Measurements from ENCODE around the gene ANKRD45.
"Not testable (repeated sequence)": the region's sequence is repeated elsewhere in the genome, so short reads cannot be mapped to it uniquely, and the experiment has no call there.

ANKRD45 gene

GRCh38 chr1:173669491-173669941 is at the start of gene ANKRD45:
Gene ANKRD45 (minus strand): TSS chr1:173669851. CDS start chr1:173659418, 10,433 bp downstream.
- no peak for DNase-seq (ENCODE audit: low read depth in 1 of 2, low spot score in 1 of 2)

- no peak for DNase-seq (ENCODE audit: low read depth in 1 of 2, low spot score in 1 of 2)
These were observed 47.6 kb upstream of the ANKRD45 start for GRCh38 chr1:173717238-173717637.

GRCh38 chr1:173715538-173715844 is 45.8 kb upstream of the ANKRD45 start:
- no peak for DNase-seq (ENCODE audit: low read depth in 1 of 2, low spot score in 1 of 2)

GRCh38 chr1:173714759-173715537 is 45.3 kb upstream of the ANKRD45 start, which contains the start of gene KLHL20:
Gene KLHL20 (plus strand): TSS chr1:173714981. CDS start chr1:173716044, 1,063 bp downstream.
- DNase-seq (ENCODE audit: low read depth in 1 of 2, low spot score in 1 of 2) = peak; percentile 72 to 86

GRCh38 chr1:173714441-173714758 is 44.7 kb upstream of the ANKRD45 start:
- DNase-seq (ENCODE audit: low read depth in 1 of 2, low spot score in 1 of 2) = no peak

GRCh38 chr1:173708787-173709186 is 39.1 kb upstream of the ANKRD45 start:
- DNase-seq (ENCODE audit: low read depth in 1 of 2, low spot score in 1 of 2) = no peak

- no peak for DNase-seq (ENCODE audit: low read depth in 1 of 2, low spot score in 1 of 2)
These were observed 35.5 kb upstream of the ANKRD45 start for GRCh38 chr1:173705117-173705516.

GRCh38 chr1:173702736-173703135 is 33.1 kb upstream of the ANKRD45 start:
- no peak for DNase-seq (ENCODE audit: low read depth in 1 of 2, low spot score in 1 of 2)

GRCh38 chr1:173701299-173701698 is 31.6 kb upstream of the ANKRD45 start:
- not testable (repeated sequence) for DNase-seq (ENCODE audit: low read depth in 1 of 2, low spot score in 1 of 2)

GRCh38 chr1:173693238-173693637 is 23.6 kb upstream of the ANKRD45 start:
- no peak for DNase-seq (ENCODE audit: low read depth in 1 of 2, low spot score in 1 of 2)

GRCh38 chr1:173688300-173688699 is 18.6 kb upstream of the ANKRD45 start:
- no peak for DNase-seq (ENCODE audit: low read depth in 1 of 2, low spot score in 1 of 2)

- not testable (repeated sequence) for DNase-seq (ENCODE audit: low read depth in 1 of 2, low spot score in 1 of 2)
These were observed 15.5 kb upstream of the ANKRD45 start for GRCh38 chr1:173685121-173685520.

GRCh38 chr1:173683838-173684237 is 14.2 kb upstream of the ANKRD45 start:
- DNase-seq (ENCODE audit: low read depth in 1 of 2, low spot score in 1 of 2) = not testable (repeated sequence)

- DNase-seq (ENCODE audit: low read depth in 1 of 2, low spot score in 1 of 2) = no peak
These were observed 12.5 kb upstream of the ANKRD45 start for GRCh38 chr1:173682184-173682583.

GRCh38 chr1:173680152-173680551 is 10.5 kb upstream of the ANKRD45 start:
- DNase-seq (ENCODE audit: low read depth in 1 of 2, low spot score in 1 of 2) = not testable (repeated sequence)

- DNase-seq (ENCODE audit: low read depth in 1 of 2, low spot score in 1 of 2) = not testable (repeated sequence)
These were observed 4.8 kb upstream of the ANKRD45 start for GRCh38 chr1:173674496-173674895.

- DNase-seq (ENCODE audit: low read depth in 1 of 2, low spot score in 1 of 2) = no peak
These were observed 3.0 kb downstream of the ANKRD45 start for GRCh38 chr1:173666646-173667045.

- no peak for DNase-seq (ENCODE audit: low read depth in 1 of 2, low spot score in 1 of 2)
These were observed 6.5 kb downstream of the ANKRD45 start for GRCh38 chr1:173663159-173663558.

GRCh38 chr1:173661763-173662162 is 7.9 kb downstream of the ANKRD45 start:
- no peak for DNase-seq (ENCODE audit: low read depth in 1 of 2, low spot score in 1 of 2)

GRCh38 chr1:173661271-173661670 is 8.4 kb downstream of the ANKRD45 start:
- DNase-seq (ENCODE audit: low read depth in 1 of 2, low spot score in 1 of 2) = no peak

- DNase-seq (ENCODE audit: low read depth in 1 of 2, low spot score in 1 of 2) = no peak
These were observed 9.3 kb downstream of the ANKRD45 start for GRCh38 chr1:173660306-173660705.

GRCh38 chr1:173648880-173649605 is 20.6 kb downstream of the ANKRD45 start:
- no peak for DNase-seq (ENCODE audit: low read depth in 1 of 2, low spot score in 1 of 2)
